CD4-positive, alpha-beta T cell treated with Interferon alpha-2 for 1 hour (primary cell): ENCODE measurements around the gene KRT80.
A peak's percentile ranks its signal among the peaks of the same experiment; 100 is the strongest.
"Not testable (repeated sequence)": the region's sequence is repeated elsewhere in the genome, so short reads cannot be mapped to it uniquely, and the experiment has no call there.

Experiments
- DNase-seq, 2 donors: peaks; one replicate each; pipeline ENCODE4 v3.0.0-alpha.2; 2020 to 2022

Gene KRT80

DNA sequence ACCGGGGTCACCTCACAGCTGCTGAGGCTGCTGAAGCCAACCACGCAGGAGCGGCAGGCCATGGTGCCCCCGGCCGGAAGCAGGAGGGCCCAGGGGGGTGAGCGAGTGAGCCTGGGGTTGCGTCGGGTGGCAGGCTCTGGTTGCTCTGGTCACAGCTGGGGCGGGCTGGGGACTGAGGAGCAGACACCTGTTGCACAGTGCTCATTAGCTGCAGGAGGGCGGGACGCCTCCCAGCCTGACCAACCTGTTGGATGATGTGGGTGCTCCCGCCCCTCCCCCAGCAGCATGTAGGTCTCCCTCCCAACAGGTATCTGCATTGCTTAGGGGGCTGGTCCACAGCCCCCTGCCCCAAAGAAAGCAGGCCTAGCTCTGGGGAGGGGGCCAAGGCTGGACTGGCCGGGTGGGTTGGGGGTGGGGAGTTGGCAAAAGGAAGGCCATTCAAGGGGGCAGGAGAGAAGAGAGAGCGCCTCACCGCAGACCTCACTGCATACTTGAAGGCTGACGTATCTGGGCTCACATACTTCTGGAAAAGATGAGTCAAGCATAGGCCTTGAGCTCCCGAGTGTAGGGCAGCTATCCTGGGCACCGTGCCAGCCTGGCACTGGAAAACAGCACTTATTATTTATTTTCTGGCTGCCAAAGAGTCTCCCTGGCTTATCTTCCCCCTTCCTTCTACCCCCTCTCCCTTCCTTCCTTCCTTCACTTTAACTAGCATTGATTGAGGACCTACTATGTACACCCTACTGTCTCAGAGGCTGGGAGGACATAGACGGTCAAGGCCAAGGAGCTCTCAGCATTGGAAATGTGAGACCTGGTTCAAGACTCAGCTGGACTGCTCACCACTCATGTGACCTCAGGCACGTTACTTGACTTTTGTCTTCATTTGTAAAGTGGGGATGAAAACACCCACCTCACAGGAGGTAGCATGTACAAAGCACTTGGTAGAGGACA lies at the start of gene KRT80:
Gene KRT80 (minus strand): TSS at position 174 of the 951 bp plus-strand sequence. CDS start 112 bp downstream, at position 62.
- DNase-seq: peak in 1 of 2 donors; percentile 43

DNA sequence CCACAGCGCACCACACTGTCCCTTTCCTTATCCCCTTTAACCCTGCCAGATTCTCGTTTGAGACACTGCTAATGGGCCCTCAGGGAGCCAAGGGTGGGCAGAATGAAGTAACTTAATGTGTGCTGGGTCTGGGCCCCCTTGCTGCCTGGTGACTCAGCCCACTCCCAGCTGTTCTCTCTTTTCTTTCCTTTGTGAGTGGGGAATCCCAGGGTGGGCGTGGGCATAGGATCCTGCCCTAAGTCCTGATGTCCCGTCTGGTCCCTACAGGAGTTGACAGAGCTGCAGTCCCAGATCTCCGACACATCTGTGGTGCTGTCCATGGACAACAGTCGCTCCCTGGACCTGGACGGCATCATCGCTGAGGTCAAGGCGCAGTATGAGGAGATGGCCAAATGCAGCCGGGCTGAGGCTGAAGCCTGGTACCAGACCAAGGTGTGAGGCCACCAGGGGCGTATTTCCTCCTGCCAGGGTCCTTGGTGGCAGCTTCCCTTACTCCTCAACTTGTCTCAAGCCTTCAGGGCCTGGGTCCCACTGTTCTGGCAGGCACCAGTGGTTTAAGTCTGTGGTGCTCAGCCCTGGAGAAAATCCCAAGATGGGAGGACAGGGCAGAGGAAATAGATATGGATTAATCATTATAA lies 49.5 kb upstream of the KRT80 start:
- no peak for DNase-seq

DNA sequence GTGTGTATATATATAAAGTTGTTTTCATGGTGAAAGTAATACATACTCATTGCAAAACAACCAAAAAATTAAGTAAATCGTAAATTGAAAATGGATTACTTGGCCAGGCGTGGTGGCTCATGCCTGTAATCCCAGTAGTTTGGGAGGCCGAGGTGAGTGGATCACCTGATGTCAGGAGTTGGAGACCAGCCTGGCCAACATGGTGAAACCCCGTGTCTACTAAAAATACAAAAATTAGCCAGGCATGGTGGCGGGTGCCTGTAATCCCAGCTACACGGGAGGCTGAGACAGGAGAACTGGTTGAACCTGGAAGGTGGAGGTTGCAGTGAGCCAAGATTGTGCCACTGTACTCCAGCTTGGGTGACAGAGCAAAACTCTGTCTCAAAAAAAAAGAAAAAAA lies 48.4 kb upstream of the KRT80 start:
- DNase-seq: not testable (repeated sequence)

DNA sequence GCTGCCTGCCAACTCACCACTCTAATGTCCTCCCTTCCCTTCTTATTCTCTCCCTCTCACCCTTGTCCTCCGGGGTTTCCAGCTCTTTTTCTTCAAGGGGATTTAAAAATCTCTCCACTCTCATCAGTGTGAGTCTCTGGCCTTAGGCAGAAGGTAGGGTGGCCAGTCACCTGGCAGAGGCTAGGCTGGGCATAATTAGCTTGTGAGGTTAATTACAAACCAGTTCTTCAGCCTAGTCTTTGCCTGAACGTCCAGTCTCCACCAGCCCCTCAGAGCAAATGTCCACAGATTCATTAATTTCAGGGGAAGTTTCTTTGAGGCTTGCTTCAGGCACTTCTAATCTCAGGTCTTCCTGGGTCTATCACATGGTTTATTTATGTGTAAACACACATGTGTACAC lies 48.0 kb upstream of the KRT80 start:
- DNase-seq: no peak

DNA sequence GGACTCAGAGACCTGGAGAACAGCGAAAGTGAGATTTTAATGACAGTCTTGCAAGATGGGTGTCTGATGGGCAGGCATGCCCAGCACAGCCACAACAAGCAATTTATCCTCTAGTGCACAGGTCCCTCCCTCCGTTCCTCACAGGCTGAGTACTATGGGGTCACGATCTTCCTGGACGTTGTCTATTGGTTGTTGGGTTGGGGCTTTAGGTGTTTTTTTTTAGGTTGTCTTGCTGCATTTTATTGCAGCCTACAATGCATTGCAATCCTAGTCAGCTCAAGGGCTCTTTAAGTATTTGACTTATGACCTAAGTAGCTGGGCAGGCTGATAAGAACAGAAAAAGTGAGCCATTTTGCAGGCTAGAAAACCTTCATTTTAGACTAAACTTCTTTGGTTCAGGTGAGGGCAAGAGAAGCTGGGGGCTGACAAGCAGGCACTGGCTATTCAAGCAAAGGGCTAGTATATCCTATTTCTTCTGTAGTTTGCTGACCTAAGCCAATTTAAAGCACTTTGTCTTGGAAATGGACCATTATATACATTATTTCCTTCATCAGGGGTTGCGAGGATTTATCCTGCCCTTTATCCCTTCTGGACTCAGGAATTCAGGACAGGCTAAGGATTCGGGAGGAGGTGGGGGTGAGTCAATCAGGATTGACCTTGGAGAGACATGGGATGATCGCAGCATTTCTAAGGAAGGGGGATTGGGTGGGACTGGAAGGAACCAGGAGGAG lies 47.3 kb upstream of the KRT80 start:
- no peak for DNase-seq

DNA sequence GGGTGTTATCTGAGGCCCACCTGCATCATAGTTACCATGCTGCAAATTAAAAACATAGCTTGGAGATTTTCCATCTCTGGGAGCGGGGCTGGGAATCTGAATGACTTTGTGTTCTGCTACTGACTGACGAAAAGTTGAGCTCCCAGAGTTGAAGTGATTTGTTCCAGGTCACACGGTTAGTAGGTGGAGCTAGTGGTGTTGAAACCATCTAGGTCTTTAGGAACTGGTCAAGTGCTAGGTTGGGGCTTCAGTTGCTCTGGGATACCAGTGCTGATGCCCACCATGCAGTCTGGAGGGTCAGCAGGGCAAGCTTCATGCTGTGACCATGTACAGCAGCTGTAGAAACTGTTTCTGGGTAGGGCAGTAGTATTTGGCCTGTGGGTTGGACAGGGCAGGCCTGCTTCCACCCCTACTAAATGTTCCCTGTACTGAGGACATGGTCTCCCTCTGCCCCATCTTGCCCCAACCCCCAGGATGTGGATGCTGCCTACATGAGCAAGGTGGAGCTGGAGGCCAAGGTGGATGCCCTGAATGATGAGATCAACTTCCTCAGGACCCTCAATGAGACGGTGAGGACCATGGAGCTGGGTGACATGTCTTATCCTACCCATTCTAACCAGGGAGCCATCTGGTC lies 46.5 kb upstream of the KRT80 start:
- no peak for DNase-seq

DNA sequence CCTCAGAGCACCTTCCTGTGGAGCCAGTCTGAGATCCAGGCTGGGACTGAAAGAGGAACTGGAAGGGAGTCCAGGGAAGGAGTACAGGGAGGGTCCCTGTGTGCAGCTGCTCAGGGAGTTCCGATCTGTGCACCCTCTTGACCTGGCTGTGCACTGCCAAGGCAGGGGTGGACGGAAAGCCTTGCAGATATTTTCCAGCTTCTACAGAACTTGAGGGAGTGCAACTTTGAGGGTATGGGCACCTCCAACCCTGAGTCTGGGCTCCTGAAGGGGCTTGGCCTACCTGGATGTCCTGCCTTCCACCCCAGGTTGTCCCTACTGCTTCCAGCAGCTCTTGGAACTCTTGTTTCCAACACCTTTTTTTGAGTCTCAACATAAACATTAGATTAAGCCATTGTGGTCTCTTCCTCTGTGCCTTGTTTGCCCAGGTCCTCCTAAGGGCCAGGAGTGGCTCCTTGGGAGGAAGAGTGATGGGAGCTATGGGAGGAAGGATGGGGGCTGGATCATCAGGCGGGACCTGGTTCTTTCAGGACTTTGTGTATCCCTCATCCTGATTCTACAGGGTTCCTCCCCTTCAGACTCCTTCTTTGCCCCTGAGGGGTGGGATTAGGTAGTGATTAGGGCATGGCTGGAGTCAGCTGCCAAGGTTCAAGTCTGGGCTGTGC lies 44.7 kb upstream of the KRT80 start:
- DNase-seq: no peak

DNA sequence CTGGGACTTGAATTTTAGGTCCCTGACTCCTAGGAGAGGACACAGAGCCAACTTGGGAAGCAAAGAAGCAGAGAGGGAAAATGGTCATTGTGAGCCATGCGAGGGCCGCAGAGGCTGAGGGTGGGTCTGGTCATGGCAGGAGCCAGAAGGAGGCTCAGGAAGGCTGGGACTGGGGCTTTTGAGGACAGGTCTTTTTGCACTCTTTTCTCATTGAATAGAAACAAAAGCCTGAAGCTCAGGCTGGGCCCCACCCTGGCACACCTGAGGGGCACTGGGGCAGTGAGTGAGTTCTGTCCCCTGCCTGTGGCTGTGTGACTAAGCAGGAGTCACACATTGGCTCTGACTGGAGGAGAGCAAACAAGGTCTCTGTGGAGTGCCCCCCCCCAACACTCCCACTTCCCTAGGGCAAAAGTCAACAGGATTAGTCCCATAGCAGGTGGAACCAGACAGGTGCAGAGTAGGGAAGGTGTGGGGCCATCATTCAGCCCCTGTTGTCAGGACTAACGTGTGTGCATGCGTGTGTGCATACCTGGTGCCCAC lies 44.1 kb upstream of the KRT80 start:
- no peak for DNase-seq

DNA sequence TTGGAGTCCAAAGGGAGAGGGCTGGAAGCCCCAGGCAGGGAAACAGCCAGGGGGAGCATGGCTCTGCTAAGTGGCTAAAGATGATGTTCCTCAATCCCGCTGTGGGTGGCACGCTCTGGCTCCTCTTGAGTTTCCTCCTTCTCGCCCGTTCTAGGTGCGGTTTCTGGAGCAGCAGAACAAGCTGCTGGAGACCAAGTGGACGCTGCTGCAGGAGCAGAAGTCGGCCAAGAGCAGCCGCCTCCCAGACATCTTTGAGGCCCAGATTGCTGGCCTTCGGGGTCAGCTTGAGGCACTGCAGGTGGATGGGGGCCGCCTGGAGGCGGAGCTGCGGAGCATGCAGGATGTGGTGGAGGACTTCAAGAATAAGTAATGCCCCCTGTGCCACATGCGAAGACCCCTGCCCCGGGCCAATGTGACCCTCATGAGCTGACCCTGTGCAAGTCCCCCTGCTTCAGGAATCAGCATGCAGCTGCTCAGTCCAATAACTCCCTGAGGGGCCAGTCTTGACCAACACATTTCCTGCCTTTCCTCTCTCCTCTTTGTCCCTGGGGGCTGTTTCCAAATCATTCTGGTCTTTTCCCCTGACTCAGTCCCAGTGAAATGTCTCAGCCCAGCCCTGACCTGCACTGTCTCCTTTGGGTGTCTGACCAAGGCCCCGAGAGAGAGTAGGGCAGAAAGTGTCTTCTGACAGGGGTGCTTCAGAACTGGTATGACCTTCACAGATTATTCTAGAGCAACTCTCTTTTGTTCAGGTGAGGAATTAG lies 43.4 kb upstream of the KRT80 start:
- no peak for DNase-seq

DNA sequence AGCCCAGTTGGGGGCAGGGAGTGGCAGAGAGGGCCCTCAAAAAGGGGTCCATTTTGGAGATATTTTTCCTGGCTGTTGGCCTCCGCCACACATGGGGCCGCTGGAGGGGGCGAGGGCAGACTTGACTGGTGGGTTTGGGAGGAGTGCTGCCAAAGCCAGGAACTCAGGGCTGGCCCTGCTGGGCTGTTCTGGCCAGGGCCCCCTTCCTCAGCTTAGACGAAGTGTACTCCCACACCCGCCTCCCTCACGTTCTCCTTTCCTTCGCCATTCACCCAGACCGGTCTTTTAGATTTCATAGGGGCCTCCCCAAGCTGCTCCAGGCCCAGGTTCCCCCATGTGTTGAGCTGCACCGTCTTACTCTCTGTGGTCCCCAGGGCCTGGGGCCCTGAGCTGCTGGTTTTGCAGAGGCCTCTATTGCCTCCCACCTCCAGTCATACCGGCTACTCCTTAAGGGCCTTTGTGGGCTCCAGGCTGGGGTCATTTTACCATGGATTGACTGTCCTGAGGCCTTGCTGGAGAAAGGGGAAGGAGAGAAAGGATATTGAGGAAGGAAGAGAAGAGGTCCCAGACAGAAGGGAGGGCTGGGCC lies 42.5 kb upstream of the KRT80 start:
- no peak for DNase-seq

DNA sequence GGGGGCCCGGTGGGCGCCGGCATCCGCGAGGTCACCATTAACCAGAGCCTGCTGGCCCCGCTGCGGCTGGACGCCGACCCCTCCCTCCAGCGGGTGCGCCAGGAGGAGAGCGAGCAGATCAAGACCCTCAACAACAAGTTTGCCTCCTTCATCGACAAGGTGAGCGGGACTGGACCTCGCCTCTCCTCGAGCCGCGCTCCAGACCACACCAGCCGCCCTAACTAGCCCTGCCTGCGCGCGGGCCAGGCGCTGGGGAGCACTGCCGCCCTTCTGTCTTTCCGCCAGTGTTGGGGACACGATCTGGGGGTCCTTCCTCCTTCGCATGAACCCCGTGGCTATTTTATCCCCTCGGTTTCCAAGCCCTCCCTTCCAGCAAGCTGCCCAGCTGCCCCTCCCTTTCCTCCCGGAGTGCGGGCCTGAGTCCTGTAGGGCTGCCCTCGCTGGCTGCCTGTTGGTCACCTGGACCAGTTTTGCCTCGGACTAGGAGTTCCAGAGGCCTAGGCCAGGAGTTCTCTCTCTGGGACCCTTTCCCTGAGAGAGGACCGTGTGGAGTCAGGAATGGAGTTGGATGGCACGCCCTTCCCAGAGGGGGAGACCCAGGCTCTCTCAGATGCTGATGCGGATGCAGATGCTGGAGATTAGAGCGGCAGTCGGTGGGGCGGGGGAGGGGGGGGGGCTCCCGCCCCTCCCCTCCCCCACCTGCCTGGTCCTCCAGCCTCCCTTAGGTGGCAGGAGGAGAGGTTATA lies 41.8 kb upstream of the KRT80 start:
- no peak for DNase-seq

DNA sequence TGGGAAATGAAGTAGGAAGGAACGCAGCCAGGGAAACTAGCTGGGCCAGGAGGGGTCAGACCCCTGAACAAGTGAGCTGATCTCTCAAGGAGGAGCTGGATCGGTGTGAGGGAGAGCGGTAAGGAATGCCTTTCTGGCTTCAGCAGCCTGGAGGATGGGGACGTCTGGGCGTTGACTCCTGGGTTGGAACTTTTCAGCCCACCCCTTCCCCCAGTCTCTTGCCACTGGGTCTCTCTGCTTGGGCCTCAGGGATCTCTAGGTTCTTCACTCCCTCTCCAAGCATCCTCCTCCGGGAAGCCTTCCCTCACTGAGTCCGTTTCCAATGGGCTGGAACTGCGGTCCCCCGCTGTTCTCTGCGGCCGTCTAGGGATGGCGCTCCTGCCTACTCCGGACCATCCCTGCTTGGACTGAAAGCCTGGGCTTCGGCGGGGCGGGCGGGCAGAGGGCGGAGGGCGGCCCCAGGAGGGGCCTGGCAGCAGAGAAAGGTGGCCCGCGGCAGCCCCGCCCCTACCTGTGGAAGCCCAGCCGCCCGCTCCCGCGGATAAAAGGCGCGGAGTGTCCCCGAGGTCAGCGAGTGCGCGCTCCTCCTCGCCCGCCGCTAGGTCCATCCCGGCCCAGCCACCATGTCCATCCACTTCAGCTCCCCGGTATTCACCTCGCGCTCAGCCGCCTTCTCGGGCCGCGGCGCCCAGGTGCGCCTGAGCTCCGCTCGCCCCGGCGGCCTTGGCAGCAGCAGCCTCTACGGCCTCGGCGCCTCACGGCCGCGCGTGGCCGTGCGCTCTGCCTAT lies 41.1 kb upstream of the KRT80 start, which contains the start of gene KRT7:
Gene KRT7 (plus strand): TSS at position 570 of the 788 bp plus-strand sequence. CDS start 54 bp downstream, at position 624.
- no peak for DNase-seq

DNA sequence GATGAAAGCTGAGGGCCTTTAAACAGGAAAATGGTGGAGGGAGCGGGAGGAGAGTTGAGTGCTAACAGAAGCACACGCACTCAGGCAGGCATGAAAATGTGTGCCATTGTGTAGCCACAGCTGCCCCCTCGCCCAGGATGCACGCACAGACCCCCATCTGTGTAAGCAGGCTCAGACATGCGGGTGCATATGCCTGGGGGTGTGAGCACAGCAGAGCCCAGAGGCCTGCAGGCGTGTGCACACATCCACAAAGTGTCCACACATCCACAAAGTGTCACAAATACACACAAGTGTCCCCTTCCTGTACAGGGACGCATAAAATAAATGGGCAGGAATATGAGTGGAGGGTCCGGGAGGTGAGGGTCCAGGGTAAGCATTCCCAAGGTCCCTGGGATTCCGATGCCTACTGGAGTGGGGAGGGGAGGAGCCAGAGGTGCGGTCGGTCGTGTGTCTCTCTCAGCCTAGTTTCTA lies 40.4 kb upstream of the KRT80 start:
- DNase-seq: no peak

DNA sequence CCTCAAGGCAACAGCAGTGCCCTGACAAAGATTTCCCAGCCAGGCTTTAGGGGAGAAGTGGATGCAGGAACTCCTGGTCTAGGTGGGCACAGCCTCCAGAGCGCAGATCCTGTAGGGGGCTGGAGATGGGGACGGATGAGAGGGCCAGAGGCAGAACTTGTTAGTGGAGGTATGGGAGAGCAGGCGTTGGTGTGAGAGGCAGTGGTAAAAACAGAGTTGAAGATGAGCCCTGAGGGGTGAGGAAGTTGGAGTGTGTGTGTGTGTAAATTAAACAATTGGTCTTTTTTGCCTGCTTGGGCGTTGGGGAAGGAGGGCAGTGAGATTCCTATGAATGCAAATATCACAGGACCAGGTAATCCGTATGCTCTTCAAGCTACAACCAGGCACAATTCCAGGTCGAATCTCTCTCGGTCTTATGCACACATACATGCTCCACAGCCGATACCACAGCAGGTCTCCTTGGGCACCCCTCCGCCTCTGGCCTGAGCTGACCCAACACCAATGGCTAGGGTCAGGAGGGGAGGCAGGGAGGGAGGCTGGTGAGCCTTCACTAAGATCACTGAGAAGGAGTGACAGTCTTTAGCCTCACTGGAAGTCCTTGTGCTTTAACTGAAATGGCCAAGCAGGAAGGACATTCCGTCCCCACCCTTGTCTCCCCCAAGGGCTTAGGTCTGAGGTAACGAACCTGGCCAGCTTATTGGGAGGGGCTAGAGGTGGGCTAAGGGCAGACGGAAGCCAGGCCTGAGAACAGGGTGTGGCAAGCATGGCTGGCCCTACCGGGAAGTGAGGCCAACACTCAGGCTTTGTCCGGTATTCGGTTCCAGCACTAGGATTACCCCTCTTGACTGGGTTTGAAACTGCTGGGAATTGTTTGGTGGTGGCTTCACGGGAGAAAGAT lies 39.7 kb upstream of the KRT80 start:
- DNase-seq: no peak

DNA sequence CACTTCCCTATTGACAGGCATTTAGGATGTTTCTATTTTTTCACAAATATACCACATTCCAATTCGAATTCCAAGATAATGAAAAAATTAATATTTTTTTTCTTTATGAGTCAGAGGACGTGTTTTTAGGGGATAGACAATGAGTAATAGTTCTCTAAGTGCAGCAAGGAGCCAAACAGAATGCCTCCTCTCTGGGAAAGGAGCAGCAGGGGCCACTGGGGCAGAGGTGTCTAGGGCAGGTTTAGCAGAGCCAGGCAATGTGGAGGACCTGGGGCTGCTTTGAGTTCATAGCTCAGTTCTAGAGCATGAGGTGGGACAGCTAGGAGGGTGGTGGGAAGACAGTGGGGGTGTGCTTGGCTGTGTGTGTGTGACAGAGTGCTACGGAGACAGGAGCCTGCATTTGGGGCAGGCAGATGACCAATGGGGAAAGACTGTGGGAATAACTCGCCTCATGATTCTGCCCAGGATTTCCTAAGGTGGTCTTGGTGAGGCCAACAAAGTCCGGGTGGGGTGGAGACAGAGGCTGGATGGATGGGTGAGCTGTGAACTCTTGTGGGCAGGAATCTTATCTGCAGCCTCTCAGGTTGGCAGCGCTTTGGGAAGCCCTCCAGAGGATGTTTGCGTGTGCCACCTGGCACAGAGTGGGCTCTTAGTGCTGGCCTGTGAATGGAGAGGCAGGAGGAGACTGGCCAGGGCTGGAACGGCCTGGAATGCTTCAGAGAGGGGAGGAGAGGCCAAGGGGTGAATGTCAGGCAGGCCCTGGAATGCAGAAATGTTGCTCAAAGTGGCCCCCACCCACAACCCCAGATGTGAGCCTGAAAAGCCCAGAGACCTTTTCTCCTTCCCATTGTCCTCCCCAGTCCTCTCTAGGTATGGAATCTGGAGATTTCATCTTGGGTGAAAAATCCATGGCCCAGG lies 38.8 kb upstream of the KRT80 start:
- DNase-seq: no peak

DNA sequence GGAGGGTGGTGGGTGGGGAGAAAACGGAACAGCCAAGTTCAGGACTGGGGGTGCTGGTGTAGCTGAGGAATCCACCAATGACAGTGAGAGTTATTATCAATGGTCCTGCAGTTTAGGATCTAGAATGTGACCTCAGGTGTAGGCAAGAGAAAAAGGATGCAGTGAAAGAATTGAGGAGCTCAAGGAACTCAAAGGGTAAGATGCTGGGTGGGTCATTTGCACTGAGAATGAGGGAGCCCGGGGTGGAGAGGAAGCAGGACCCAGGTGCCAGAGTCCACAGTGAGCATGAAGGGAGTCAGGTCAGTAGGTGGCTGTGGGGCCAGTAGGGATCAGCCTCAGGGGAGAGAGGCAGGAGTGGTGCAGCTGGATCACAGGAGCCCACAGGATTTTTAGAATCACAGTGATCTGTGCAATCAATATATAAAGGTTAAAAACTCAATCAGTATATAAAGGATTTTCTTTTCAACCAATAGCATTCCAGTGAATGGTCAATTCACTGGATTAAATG lies 38.1 kb upstream of the KRT80 start:
- no peak for DNase-seq

DNA sequence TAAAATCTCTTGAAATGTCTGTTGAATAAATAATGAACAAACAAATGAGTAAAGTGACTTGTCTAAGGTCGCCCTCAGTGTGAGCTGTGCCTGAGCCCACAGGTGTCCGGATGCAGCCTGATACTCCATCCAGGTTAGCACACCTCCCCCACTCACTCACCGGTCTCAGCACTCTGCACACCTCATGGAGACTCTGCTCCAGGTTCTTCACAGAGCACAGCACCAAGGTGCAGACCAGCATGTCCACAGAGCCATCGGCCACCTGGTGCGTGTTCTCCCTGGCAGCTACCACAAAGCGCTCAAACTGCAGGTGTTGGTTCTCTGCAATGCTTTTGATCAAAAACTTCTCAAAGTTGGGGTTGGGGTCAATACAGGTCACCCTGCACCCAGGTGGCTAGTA lies 37.1 kb upstream of the KRT80 start:
- no peak for DNase-seq
